ENCODE data around the gene RUVBL2.
A peak's percentile ranks its signal among the peaks of the same experiment; 100 is the strongest.
"Not testable (repeated sequence)": the region's sequence is repeated elsewhere in the genome, so short reads cannot be mapped to it uniquely, and the experiment has no call there.

RUVBL2 gene

DNA sequence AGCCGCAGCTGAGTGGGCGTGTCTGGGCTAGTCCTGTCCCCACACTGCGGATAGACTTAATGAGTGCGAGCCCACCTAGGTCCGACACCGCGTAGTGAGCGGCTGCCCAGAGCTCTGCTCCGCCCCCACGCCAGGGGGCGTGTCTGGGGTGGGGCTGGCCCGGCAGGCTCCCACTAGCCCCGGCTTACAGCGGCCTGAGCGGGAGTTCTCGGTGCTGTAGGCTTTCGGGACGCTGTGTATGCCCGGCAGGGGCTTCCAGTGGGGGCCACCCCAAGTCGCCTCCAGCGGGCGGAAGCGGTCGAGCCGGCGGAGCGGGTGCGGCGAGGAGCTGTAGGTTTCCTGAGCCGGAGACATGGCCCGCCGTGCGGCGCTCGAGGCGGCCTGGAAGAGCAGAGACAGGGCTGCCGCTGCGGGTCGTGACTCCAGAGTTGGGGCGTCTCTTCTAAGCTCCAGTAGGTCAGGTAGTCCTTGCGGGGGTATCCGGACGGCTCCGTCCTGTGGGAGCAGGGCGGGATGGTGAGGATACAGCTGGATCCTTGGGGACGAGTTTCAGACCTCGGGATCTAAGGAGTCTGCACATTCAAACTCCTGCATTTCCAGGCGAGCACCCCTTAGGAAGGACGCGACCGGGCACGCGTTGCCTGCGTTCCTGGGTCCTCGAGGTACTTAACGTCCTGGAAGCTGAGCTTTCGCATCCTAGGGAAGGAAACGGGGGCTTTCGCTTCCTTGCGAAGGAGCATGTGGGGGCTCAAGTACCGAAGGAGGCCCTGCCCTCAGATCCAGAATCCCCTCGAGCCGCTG is 62.6 kb downstream of the RUVBL2 start:
- Mint-ChIP-seq H3K4me3 (peak overlapping the region; percentile 76 to 78 (median 77)), H3K27ac (no peak overlapping the region), H3K27me3 (ENCODE audit: low read depth) (peaks cover 71% of the 10 kb centered on the region), H3K36me3 (ENCODE audit: low read depth) (no peaks in the 10 kb centered on the region), H3K4me1 (peaks cover 16% of the 10 kb centered on the region), H3K9me3 (no peaks in the 10 kb centered on the region)
- TF ChIP-seq, protein P1, sequence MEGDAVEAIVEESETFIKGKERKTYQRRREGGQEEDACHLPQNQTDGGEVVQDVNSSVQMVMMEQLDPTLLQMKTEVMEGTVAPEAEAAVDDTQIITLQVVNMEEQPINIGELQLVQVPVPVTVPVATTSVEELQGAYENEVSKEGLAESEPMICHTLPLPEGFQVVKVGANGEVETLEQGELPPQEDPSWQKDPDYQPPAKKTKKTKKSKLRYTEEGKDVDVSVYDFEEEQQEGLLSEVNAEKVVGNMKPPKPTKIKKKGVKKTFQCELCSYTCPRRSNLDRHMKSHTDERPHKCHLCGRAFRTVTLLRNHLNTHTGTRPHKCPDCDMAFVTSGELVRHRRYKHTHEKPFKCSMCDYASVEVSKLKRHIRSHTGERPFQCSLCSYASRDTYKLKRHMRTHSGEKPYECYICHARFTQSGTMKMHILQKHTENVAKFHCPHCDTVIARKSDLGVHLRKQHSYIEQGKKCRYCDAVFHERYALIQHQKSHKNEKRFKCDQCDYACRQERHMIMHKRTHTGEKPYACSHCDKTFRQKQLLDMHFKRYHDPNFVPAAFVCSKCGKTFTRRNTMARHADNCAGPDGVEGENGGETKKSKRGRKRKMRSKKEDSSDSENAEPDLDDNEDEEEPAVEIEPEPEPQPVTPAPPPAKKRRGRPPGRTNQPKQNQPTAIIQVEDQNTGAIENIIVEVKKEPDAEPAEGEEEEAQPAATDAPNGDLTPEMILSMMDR (IDR thresholded peaks at IDR 0.05; ENCODE audit: unreplicated experiment in 3 of 3), result peak in 2 of 3 experiments; percentile 16 to 32

DNA sequence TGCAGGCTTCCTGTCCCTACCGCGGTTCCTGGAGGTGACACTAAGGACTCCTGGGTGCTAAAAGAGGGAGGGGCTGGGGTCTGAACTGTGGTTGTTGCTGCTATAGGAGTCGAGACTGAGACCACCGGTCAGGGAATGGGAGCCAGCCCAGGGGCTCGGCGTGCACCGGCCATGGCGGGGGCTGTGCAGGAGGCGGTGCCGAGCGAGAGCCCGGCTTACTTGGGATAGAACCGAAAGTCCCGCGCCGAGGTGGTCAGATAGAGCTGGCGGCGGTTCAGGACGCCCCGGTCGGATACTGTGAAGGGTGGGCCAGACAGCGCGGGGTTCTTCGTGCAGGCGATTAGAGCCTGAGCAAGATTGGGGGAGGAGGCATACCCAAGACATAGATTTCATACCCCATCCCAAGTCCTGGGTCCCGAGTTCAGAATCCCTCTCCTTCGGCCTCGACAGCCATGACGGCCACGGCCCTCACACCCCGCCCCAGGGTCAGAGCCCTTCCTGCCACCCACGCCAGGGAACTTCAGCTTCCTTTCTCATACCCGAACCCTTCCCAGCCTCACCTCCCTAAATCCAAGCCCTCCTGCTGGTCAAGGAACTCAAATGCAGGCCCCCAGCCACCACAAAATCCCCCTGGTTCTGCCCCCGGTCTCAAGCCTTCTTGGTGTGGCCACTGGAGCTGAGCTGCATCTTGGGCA is 63.4 kb downstream of the RUVBL2 start:
- not testable (repeated sequence) for H3K9me3 Mint-ChIP-seq; H3K27ac Mint-ChIP-seq; H3K36me3 Mint-ChIP-seq (ENCODE audit: low read depth)
- Mint-ChIP-seq H3K27me3 (ENCODE audit: low read depth) (peaks cover 77% of the 10 kb centered on the region), H3K4me1 (peaks cover 16% of the 10 kb centered on the region), H3K4me3 (peak overlapping the region; percentile 76 to 78 (median 77))

DNA sequence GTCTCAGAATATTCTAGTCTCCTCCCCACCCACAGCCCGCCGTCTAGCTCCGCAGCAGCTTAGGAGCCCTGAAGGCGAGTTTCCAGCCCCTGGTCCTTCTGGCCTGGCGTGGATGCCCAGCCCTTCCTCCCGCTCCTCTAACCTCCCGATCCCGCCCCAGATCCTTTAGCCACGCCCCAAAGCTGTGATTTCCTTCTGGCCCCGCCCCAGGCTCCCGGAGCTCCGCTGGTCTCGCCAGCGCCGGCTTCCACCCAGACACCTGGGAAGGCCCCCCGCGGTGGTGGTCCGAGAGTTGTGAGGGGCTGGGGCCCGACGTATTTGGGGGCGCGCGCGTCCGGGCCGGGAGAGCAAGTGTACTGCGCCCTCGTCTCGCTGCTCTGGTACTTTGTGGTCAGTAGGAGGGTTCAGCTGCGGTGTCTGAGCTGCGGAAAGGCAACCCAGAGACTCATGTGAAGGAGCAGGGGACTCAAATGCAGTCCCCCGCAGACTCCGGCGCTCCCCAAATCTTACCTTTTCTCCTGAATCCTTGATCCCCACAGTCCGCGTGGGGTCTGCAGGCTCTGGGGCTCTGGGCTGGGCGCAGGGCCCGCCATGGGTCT is 64.0 kb downstream of the RUVBL2 start, which contains the start of gene CGB7:
Gene CGB7, minus strand, starts transcription at position 114 of the 599 bp plus-strand sequence. CDS start 2,374 bp downstream, outside the sequence.
- no peak within 1 kb of the TSS for H3K27ac Mint-ChIP-seq
- H3K4me3 Mint-ChIP-seq, result peak within 1 kb of the TSS; percentile 76 to 78 (median 77)
- H3K4me1 Mint-ChIP-seq, result peaks cover 16% of the 10 kb centered on the region
- H3K27me3 Mint-ChIP-seq (ENCODE audit: low read depth), result peaks cover 75% of the 10 kb centered on the region
- no peaks in the 10 kb centered on the region for H3K9me3 Mint-ChIP-seq
- H3K36me3 Mint-ChIP-seq (ENCODE audit: low read depth), result no peaks in the 10 kb centered on the region
- TF ChIP-seq, protein P1 (IDR thresholded peaks at IDR 0.05; ENCODE audit: unreplicated experiment in 3 of 3), result no peak

DNA sequence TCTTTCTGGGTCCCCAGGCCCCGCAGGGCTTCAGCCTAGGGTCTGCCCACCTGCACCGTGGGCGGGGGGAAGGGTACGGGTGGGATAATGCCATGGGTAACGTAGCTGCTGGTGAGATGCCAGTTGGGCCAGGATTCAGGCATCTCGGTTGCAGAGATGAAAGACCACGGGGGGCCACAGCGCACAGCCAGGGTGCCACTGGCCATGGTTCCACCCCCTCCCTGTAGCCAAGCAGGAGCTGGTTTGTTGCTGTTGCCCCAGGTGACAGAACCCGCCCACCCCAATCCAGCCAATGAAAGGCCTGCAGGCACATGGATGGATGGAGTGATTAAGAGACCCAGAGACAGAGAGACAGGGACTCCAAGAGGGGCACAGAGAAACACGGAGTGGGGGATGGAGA is 64.9 kb downstream of the RUVBL2 start:
- Mint-ChIP-seq H3K9me3 (no peaks in the 10 kb centered on the region), H3K27ac (no peak overlapping the region), H3K36me3 (ENCODE audit: low read depth) (no peaks in the 10 kb centered on the region), H3K4me1 (peaks cover 16% of the 10 kb centered on the region), H3K27me3 (ENCODE audit: low read depth) (peaks cover 74% of the 10 kb centered on the region), H3K4me3 (peak overlapping the region in 2 of 3 experiments; percentile 16 to 78)
- TF ChIP-seq, protein P1 (IDR thresholded peaks at IDR 0.05; ENCODE audit: unreplicated experiment in 3 of 3), result no peak

DNA sequence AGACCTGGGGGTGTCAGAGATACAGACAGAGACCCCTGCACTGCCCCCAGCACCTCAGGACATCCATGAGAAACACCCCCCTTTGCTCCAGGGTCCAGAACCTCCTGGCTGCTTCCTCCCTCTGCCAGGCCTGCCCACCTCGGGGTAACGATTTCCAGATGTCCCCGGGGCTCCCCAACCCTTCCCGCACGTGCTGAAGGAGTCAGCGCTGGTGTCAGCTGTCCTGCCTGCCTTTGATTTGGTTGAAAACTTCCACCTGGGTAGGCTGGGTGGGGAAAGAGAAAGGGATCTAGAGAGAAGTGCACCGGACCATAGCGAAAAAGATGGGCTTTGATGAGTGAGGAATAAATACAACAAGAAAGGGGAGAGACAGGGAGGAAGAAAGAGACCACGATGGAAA is 65.4 kb downstream of the RUVBL2 start:
- Mint-ChIP-seq H3K4me3 (peak overlapping the region; percentile 1 to 8 (median 3)), H3K27me3 (ENCODE audit: low read depth) (peaks cover 69% of the 10 kb centered on the region), H3K4me1 (peaks cover 16% of the 10 kb centered on the region), H3K9me3 (no peaks in the 10 kb centered on the region), H3K27ac (no peak overlapping the region), H3K36me3 (ENCODE audit: low read depth) (no peaks in the 10 kb centered on the region)
- TF ChIP-seq, protein P1 (IDR thresholded peaks at IDR 0.05; ENCODE audit: unreplicated experiment in 3 of 3), result no peak

DNA sequence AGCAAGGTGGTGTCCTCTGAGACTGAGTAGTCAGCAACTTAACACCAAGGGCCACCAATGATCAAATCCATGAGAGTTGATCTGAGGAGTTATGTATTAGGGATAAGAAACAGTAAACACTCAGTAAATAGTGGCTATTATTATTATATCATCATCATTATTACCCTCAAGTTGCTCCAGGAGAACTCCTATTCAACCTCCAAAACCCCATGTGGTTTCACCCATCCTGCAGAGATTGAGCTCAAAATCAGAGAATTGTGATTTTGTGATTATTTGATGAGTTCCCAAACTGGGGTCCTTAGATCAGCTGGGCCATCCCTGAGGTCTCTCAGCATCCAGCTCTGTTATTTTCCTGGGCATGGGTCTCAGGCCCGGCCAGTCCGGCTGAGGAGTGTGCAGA is 67.3 kb downstream of the RUVBL2 start:
- TF ChIP-seq, protein P1 (IDR thresholded peaks at IDR 0.05; ENCODE audit: unreplicated experiment in 3 of 3), result no peak
- peaks cover 57% of the 10 kb centered on the region for H3K27me3 Mint-ChIP-seq (ENCODE audit: low read depth)

More for the DNA sequence above, 67.3 kb downstream of the RUVBL2 start:
- H3K4me1 Mint-ChIP-seq, result peaks cover 23% of the 10 kb centered on the region
- no peaks in the 10 kb centered on the region for H3K36me3 Mint-ChIP-seq (ENCODE audit: low read depth)
- no peak overlapping the region for H3K27ac Mint-ChIP-seq
- no peaks in the 10 kb centered on the region for H3K9me3 Mint-ChIP-seq
- H3K4me3 Mint-ChIP-seq, result peak overlapping the region in 1 of 3 experiments; percentile 38
